ENCODE results near the gene ZNF236. TPM values are rescaled to one million over a fixed set of nuclear protein-coding genes. Genes with fewer than 3 reads are reported as not detected.

Gene ZNF236
- total and polyA plus RNA-seq, 2 donors (not counting 3 experiments of a cell fraction or from before 2014, with no cell fraction given) = 4.5 to 14.7 TPM

DNA sequence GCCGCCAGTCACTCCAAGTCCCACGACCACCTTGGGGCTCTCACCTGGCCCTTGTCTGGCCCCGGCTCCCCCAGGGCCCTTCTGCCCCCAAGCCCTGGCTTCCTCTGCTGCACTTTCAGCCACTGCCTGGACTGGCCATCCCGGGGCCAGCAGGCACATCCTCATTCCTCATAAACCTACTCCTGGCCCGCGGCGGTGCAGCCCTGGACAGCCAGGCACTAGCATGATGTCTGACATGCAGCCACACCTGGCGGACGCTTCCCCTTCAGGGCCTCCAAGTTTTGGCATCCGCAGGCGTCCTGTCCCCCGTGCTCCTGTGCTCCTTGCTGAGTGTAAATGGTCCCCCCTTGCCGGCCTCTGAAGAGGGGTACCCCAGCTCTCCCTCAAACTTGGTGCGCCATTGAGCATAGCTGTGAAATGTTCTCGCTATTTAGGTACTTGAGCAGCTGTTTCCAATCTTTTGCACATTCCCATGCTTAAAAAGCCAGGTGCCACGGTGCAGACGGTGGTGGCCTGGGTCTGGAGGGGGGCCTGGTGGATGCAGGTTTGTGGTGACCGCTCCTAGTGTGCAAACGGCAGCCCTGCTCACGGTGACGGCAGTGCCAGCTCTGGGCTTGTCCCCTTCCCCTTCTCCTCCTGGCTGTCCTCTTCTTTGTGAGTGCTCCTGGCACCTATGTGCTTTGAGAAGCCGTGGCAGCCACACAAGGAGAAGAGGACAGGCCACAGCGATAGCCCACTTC is 186.4 kb downstream of the ZNF236 start:
- Histone ChIP-seq H3K36me3 (ENCODE audit: control insufficient read depth in 2 of 2, extremely low read depth in 1 of 2, insufficient read depth in 2 of 2, low read length in 2 of 2) (no peaks in the 10 kb centered on the region), H3K9me1 (replicated peaks; ENCODE audit: control insufficient read depth, extremely low read depth, insufficient read depth, low read length) (no peaks in the 10 kb centered on the region), H3K4me3 (replicated peaks in 1 of 3; ENCODE audit: insufficient read depth in 1 of 3, low read depth in 1 of 3, low read length in 3 of 3) (no peak overlapping the region), H3K79me2 (ENCODE audit: control insufficient read depth, insufficient read depth, low read length) (no peaks in the 10 kb centered on the region), H3K27me3 (ENCODE audit: control insufficient read depth in 2 of 2, insufficient read depth in 2 of 2, low read length in 2 of 2) (peaks cover 0 to 3% of the 10 kb centered on the region in 2 experiments), H3K9me3 (replicated peaks; ENCODE audit: control insufficient read depth, insufficient read depth, low read length) (no peaks in the 10 kb centered on the region), H4K20me1 (replicated peaks; ENCODE audit: control insufficient read depth, extremely low read depth, insufficient read depth, low read length) (no peaks in the 10 kb centered on the region), H3K9ac (replicated peaks; ENCODE audit: extremely low read depth, insufficient read depth, low read length) (no peak overlapping the region), H3K4me2 (ENCODE audit: insufficient read depth, low read length) (no peak overlapping the region), H3K4me1 (ENCODE audit: control insufficient read depth, extremely low read depth, insufficient read depth, low read length) (no peaks in the 10 kb centered on the region), H2AFZ (ENCODE audit: low read depth, low read length) (no peak overlapping the region), H3K27ac (ENCODE audit: insufficient read depth, low read depth, low read length) (no peak overlapping the region)
- no peak for DNase-seq (ENCODE audit: low read depth, low spot score)
- CTCF ChIA-PET = interaction anchor here (1.1 to 1.6 kb wide), 2 partner anchors 8 to 203 kb away, joined by 4 to 6 read pairs; no protein-coding TSS in a partner anchor
- FAIRE-seq = no peak
- POLR2A ChIA-PET = no interaction called here
- no peak for TF ChIP-seq FOS (IDR thresholded peaks at IDR 0.05; ENCODE audit: borderline replicate concordance, insufficient read depth, low read length)
- no peak for TF ChIP-seq GATA2 (IDR thresholded peaks at IDR 0.05; ENCODE audit: insufficient read depth, insufficient read length, low read depth, low read length)
- TF ChIP-seq, protein P1, sequence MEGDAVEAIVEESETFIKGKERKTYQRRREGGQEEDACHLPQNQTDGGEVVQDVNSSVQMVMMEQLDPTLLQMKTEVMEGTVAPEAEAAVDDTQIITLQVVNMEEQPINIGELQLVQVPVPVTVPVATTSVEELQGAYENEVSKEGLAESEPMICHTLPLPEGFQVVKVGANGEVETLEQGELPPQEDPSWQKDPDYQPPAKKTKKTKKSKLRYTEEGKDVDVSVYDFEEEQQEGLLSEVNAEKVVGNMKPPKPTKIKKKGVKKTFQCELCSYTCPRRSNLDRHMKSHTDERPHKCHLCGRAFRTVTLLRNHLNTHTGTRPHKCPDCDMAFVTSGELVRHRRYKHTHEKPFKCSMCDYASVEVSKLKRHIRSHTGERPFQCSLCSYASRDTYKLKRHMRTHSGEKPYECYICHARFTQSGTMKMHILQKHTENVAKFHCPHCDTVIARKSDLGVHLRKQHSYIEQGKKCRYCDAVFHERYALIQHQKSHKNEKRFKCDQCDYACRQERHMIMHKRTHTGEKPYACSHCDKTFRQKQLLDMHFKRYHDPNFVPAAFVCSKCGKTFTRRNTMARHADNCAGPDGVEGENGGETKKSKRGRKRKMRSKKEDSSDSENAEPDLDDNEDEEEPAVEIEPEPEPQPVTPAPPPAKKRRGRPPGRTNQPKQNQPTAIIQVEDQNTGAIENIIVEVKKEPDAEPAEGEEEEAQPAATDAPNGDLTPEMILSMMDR (IDR thresholded peaks at IDR 0.05; ENCODE audit: extremely low read depth in 1 of 2, insufficient read depth in 1 of 2, low read depth in 1 of 2, low read length in 2 of 2) = no peak
- TF ChIP-seq, protein P2, sequence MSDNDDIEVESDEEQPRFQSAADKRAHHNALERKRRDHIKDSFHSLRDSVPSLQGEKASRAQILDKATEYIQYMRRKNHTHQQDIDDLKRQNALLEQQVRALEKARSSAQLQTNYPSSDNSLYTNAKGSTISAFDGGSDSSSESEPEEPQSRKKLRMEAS (IDR thresholded peaks at IDR 0.05; ENCODE audit: insufficient read depth, insufficient read length) = no peak
- no peak for TF ChIP-seq POLR2A (IDR thresholded peaks at IDR 0.05; ENCODE audit: low read depth, low read length)
- TF ChIP-seq MYC (IDR thresholded peaks at IDR 0.05; ENCODE audit: low read depth, low read length) = no peak
- no peak for TF ChIP-seq POLR2AphosphoS5 (IDR thresholded peaks at IDR 0.05; ENCODE audit: insufficient read depth, low read depth, low read length)
- no peak for TF ChIP-seq JUN (IDR thresholded peaks at IDR 0.05; ENCODE audit: borderline replicate concordance, insufficient read depth, insufficient read length, low read depth)
- no peak for TF ChIP-seq EZH2 (IDR thresholded peaks at IDR 0.05; ENCODE audit: borderline replicate concordance, low read depth, low read length, severe bottlenecking)
- intact Hi-C loops (cut with micrococcal nuclease) (no loop called here), dilution Hi-C loops (cut with MboI; ENCODE audit: extremely low pct_ligation_motif_present, low sequenced_read_pairs) (no loop called here)
- no TSS peak for BruUV-seq (replicated peaks)

Data from endothelial cell of umbilical vein (primary cell).